PC-9 (cell line): Measurements from ENCODE around the gene HAGHL. TPM values are rescaled to one million over a fixed set of nuclear protein-coding genes. Genes with fewer than 3 reads are reported as not detected.

Experiments
- BruUV-seq: library from RNA; stranded (reverse); fragments of 400-500 nt; replicated peaks from 2 replicates; lab custom pipeline; 2021; lab: Mats Ljungman, UMichigan
- CTCF ChIA-PET: fragments of 300-600 bp; sonication (Branson Sonifier 250); formaldehyde crosslinking; loops from one replicate; lab custom pipeline; 2022; ENCODE audit warnings: antibody characterized with exemption; lab: Charles Lee
- POLR2A ChIA-PET: fragments of 300-600 bp; sonication (Branson Sonifier 250); formaldehyde crosslinking; loops from one replicate; lab custom pipeline; 2022; ENCODE audit warnings: antibody characterized with exemption; ENCODE audit not compliant: unreplicated experiment; lab: Charles Lee
- DNase-seq, 2 experiments: peaks; one replicate each; pipeline versions ENCODE4 v3.0.0 to v3.0.0-alpha.2; 2015 to 2022; ENCODE audit warnings: mixed read lengths in 1 of 2
- H2AFZ ChIP-seq: fragments of 200-600 bp; sonication (generic); 2 replicates; pipeline ENCODE4 v1.8.1; 2017; ENCODE audit warnings: antibody characterized with exemption
- H3F3A ChIP-seq: fragments of 200-600 bp; sonication (generic); 2 replicates; pipeline ENCODE4 v1.8.1; 2017; ENCODE audit warnings: antibody characterized with exemption, mild to moderate bottlenecking, low read depth; ENCODE audit not compliant: insufficient read depth
- H3K27ac ChIP-seq: fragments of 200-600 bp; sonication (generic); 2 replicates; pipeline ENCODE4 v1.6.1; 2016; ENCODE audit warnings: mixed run types
- H3K27me3 ChIP-seq: fragments of 200-600 bp; sonication (generic); 2 replicates; pipeline ENCODE4 v1.6.1; 2016; ENCODE audit warnings: low read depth, mixed run types; ENCODE audit not compliant: insufficient read depth
- H3K36me3 ChIP-seq: fragments of 200-600 bp; sonication (generic); 2 replicates; pipeline ENCODE4 v1.6.1; 2016; ENCODE audit warnings: low read depth, mixed run types
- H3K4me1 ChIP-seq: fragments of 200-600 bp; sonication (generic); replicated peaks from 2 replicates; pipeline ENCODE4 v1.6.1; 2016; ENCODE audit warnings: mixed run types; ENCODE audit not compliant: insufficient read depth
- H3K4me2 ChIP-seq: fragments of 200-600 bp; sonication (generic); 2 replicates; pipeline ENCODE4 v1.6.1; 2017; ENCODE audit warnings: mixed run types
- H3K4me3 ChIP-seq: fragments of 200-600 bp; sonication (generic); 2 replicates; pipeline ENCODE4 v1.6.1; 2016; ENCODE audit warnings: mixed run types
- H3K79me2 ChIP-seq: fragments of 200-600 bp; sonication (generic); 2 replicates; pipeline ENCODE4 v1.6.1; 2017; ENCODE audit warnings: low read depth, mixed run types
- H3K9me2 ChIP-seq: fragments of 200-600 bp; sonication (generic); 2 replicates; pipeline ENCODE4 v1.8.1; 2017; ENCODE audit warnings: mild to moderate bottlenecking; ENCODE audit not compliant: insufficient read depth
- H3K9me3 ChIP-seq: fragments of 200-600 bp; sonication (generic); 2 replicates; pipeline ENCODE4 v1.8.1; 2016; ENCODE audit warnings: low read depth; ENCODE audit not compliant: insufficient read depth
- H4K20me1 ChIP-seq: fragments of 200-600 bp; sonication (generic); 2 replicates; pipeline ENCODE4 v1.8.1; 2017; ENCODE audit not compliant: insufficient read depth
- EZH2 ChIP-seq: fragments of 200-600 bp; sonication (generic); IDR thresholded peaks from 2 replicates; pipeline ENCODE4 v1.8.0; 2017; ENCODE audit warnings: antibody characterized with exemption, low read depth
- intact Hi-C: fragments of 100-400 bp; cut with micrococcal nuclease; formaldehyde crosslinking; loops from one replicate; pipeline ENCODE4 v1.10.0; 2022; ENCODE audit not compliant: unreplicated experiment
- total RNA-seq: library from RNA; stranded (reverse); gene quantifications from 2 replicates; pipeline ENCODE4 v1.2.3, GENCODE V29; 2021
- TF ChIP-seq, protein P1 (sequence below): fragments of 200-600 bp; sonication (generic); conservative IDR thresholded peaks from 2 replicates; pipeline ENCODE4 v1.6.1; 2017; ENCODE audit warnings: mixed run types, antibody characterized with exemption, mild to moderate bottlenecking, moderate library complexity

The HAGHL gene
- total RNA-seq, 1 experiment from 2014 or later, result 31.0 TPM

DNA sequence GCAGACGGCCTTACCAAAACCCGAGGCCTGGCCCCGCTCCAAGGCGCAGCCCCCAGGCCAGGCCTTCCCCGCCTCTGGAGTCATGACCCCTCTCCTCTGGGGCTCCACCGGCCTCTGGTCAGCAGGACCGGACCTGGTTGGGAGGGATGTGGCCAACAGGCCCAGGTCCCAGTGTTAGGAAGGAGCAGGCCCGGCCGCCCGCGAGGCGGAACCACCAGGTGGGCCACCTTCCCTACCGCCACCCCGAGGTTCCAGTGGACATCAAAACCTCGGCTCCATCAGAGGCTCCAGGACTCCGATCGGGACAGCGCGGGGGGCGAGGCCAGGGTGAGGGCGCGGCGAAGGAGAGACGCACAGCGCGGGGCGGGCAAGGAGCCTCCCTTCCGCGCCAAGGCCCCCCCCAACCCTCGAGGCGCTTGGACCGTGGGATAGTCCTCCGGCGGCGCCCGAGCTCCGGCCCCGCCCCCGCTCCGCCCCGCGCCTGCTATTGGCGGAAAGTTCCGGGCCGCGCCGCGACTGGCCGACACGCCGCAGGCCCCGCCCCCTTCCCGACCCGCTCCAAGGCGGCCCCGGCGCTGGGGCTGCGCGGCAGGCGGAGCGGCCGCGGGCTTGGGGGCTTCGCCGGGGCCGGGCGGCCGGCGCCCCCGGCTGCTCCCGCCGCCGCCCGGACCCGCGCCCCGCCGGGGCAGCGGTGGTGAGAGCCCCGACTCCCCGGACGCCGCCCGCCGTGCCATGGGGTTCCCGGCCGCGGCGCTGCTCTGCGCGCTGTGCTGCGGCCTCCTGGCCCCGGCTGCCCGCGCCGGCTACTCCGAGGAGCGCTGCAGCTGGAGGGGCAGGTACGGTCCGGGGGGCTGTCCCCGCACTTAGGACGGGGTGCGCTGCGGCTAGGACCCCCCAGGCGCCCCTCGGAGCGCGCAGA lies 12.1 kb upstream of the HAGHL start, which contains the start of gene METRN:
Gene METRN, plus strand, starts transcription at position 561 of the 919 bp plus-strand sequence. Its CDS starts 172 bp downstream, at position 733.
- 0 out of 2 replicates have a peak within 1 kb of the TSS, but pooled peaks have one; percentile 33 for H2AFZ ChIP-seq
- ChIA-PET POLR2A (interaction anchor here (0.6 to 1.4 kb wide), 5 partner anchors 11 to 222 kb away, joined by 3 to 19 read pairs (median 9); partner anchors contain the start of genes CCDC78, CHTF18 and RPUSD1), CTCF (interaction anchor here (0.6 kb wide), 1 partner anchor 33 kb away, joined by 3 read pairs; no protein-coding TSS in a partner anchor)
- H4K20me1 ChIP-seq, result peaks cover 12% of the 10 kb centered on the region; the same call in 1 of the 2 replicates
- BruUV-seq, result no TSS peak
- peak within 1 kb of the TSS; percentile 85 for H3K4me2 ChIP-seq
- DNase-seq, result peak; percentile 67 to 96
- no peaks in the 10 kb centered on the region for H3K9me3 ChIP-seq
- no peak within 1 kb of the TSS; the same call in 1 of the 2 replicates for H3K27ac ChIP-seq
- H3K4me3 ChIP-seq, result peak within 1 kb of the TSS; percentile 81
- peaks cover 13% of the 10 kb centered on the region for H3K27me3 ChIP-seq
- TF ChIP-seq, protein P1, sequence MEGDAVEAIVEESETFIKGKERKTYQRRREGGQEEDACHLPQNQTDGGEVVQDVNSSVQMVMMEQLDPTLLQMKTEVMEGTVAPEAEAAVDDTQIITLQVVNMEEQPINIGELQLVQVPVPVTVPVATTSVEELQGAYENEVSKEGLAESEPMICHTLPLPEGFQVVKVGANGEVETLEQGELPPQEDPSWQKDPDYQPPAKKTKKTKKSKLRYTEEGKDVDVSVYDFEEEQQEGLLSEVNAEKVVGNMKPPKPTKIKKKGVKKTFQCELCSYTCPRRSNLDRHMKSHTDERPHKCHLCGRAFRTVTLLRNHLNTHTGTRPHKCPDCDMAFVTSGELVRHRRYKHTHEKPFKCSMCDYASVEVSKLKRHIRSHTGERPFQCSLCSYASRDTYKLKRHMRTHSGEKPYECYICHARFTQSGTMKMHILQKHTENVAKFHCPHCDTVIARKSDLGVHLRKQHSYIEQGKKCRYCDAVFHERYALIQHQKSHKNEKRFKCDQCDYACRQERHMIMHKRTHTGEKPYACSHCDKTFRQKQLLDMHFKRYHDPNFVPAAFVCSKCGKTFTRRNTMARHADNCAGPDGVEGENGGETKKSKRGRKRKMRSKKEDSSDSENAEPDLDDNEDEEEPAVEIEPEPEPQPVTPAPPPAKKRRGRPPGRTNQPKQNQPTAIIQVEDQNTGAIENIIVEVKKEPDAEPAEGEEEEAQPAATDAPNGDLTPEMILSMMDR, result no peak
- TF ChIP-seq EZH2, result no peak
- intact Hi-C loops, result loop anchor here (5.0 kb wide), 1 partner anchor 257 kb away; the partner anchor contains the start of gene LMF1
- H3K9me2 ChIP-seq, result no peaks in the 10 kb centered on the region
- H3K4me1 ChIP-seq, result peaks cover 51% of the 10 kb centered on the region
- peaks cover 4% of the 10 kb centered on the region; the same call in 1 of the 2 replicates for H3K79me2 ChIP-seq
- peaks cover 41% of the 10 kb centered on the region for H3F3A ChIP-seq
- no peaks in the 10 kb centered on the region for H3K36me3 ChIP-seq

DNA sequence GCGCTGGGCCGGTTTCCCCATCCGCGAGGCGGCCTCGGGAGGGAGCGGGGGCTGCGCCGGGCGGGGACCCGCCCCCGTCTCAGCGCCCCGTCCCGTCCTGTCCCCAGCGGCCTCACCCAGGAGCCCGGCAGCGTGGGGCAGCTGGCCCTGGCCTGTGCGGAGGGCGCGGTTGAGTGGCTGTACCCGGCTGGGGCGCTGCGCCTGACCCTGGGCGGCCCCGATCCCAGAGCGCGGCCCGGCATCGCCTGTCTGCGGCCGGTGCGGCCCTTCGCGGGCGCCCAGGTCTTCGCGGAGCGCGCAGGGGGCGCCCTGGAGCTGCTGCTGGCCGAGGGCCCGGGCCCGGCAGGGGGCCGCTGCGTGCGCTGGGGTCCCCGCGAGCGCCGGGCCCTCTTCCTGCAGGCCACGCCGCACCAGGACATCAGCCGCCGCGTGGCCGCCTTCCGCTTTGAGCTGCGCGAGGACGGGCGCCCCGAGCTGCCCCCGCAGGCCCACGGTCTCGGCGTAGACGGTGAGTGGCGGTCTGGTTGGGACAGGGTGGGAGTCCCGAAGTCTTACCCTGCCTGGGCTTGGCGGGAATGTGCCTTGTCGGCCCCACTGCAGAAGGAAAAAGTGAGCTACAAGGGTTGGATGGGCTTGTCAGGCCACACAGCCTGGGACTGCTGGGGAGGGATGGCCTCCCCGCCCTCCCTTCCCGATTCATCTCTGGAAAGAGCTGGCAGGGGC lies 11.3 kb upstream of the HAGHL start:
- H3K4me3 ChIP-seq, result peak overlapping the region; percentile 81
- H3K36me3 ChIP-seq, result no peaks in the 10 kb centered on the region
- peak in 1 of 2 experiments; percentile 45 for DNase-seq
- peaks cover 7% of the 10 kb centered on the region; the same call in 1 of the 2 replicates for H3K27me3 ChIP-seq
- H3K9me3 ChIP-seq, result no peaks in the 10 kb centered on the region
- H3K27ac ChIP-seq, result no peak overlapping the region
- peaks cover 12% of the 10 kb centered on the region; the same call in 1 of the 2 replicates for H4K20me1 ChIP-seq
- CTCF ChIA-PET, result interaction anchor here (0.6 kb wide), 2 partner anchors 43 to 581 kb away, joined by 3 read pairs; no protein-coding TSS in a partner anchor
- intact Hi-C loops, result no loop called here
- H2AFZ ChIP-seq, result 0 out of 2 replicates have a peak overlapping the region, but pooled peaks have one; percentile 33
- peak overlapping the region; percentile 85 for H3K4me2 ChIP-seq
- peaks cover 55% of the 10 kb centered on the region for H3K4me1 ChIP-seq
- H3K9me2 ChIP-seq, result no peaks in the 10 kb centered on the region
- POLR2A ChIA-PET, result interaction anchor here (0.7 to 1.5 kb wide), 4 partner anchors 10 to 93 kb away, joined by 3 to 26 read pairs (median 14); partner anchors contain the start of genes CCDC78, CHTF18 and RPUSD1
- peaks cover 44% of the 10 kb centered on the region for H3F3A ChIP-seq
- peaks cover 4% of the 10 kb centered on the region; the same call in 1 of the 2 replicates for H3K79me2 ChIP-seq
- TF ChIP-seq, protein P1, result no peak; the same call in 1 of the 2 replicates
- TF ChIP-seq EZH2, result no peak
- BruUV-seq, result no TSS peak
